Skeletal muscle tissue (tissue), 4 donors: ENCODE measurements around the gene PRR29. TPM values are rescaled to one million over a fixed set of nuclear protein-coding genes. Genes with fewer than 3 reads are reported as not detected.

Experiments used
- H3K27ac ChIP-seq: one replicate; pipeline ENCODE4 v1.7.0; 2013; ENCODE audit warnings: mild to moderate bottlenecking, low read depth, low read length, inconsistent platforms
- H3K27me3 ChIP-seq, 3 donors: one replicate each; pipeline ENCODE4 v1.7.0; 2013; ENCODE audit warnings: low read length in 3 of 3; ENCODE audit not compliant: control insufficient read depth in 3 of 3, insufficient read depth in 3 of 3
- H3K36me3 ChIP-seq, 3 donors: one replicate each; pipeline ENCODE4 v1.7.0; 2013; ENCODE audit warnings: low read length in 3 of 3; ENCODE audit not compliant: control insufficient read depth in 3 of 3, insufficient read depth in 3 of 3
- H3K4me1 ChIP-seq, 3 donors: one replicate each; pipeline ENCODE4 v1.7.0; 2013; ENCODE audit warnings: low read length in 3 of 3, mild to moderate bottlenecking in 3 of 3; ENCODE audit not compliant: control insufficient read depth in 3 of 3, insufficient read depth in 3 of 3
- H3K4me3 ChIP-seq, 3 donors: one replicate each; pipeline ENCODE4 v1.7.0; 2013; ENCODE audit warnings: low read length in 3 of 3
- H3K9ac ChIP-seq, 3 donors: one replicate each; pipeline ENCODE4 v1.7.0; 2013; ENCODE audit warnings: low read length in 3 of 3, mild to moderate bottlenecking in 3 of 3, moderate library complexity in 2 of 3, low read depth in 1 of 3
- H3K9me3 ChIP-seq, 3 donors: one replicate each; pipeline ENCODE4 v1.7.0; 2013; ENCODE audit warnings: low read length in 3 of 3; ENCODE audit not compliant: control insufficient read depth in 3 of 3
- total RNA-seq: library from RNA; depleted of rRNA; stranded (reverse); fragments of >200 nt; gene quantifications from one replicate; pipeline ENCODE4 v1.2.3, GENCODE V29; 2014
- donor health status: Osteomylitis.

Gene PRR29
- total RNA-seq, 1 donor from 2014 or later, result not detected

- Histone ChIP-seq H3K9ac (peak overlapping the region in 2 of 3 donors; percentile 54 to 80), H3K27me3 (no peaks in the 10 kb centered on the region), H3K27ac (peak overlapping the region; percentile 89), H3K36me3 (peaks cover 30 to 41% (median 36%) of the 10 kb centered on the region in 3 donors), H3K4me3 (peak overlapping the region in 1 of 3 donors; percentile 12), H3K9me3 (no peaks in the 10 kb centered on the region), H3K4me1 (peaks cover 71 to 86% (median 77%) of the 10 kb centered on the region in 3 donors)
Measured at GRCh38 chr17:63960006-63960405, 38.1 kb upstream of the PRR29 start.

DNA sequence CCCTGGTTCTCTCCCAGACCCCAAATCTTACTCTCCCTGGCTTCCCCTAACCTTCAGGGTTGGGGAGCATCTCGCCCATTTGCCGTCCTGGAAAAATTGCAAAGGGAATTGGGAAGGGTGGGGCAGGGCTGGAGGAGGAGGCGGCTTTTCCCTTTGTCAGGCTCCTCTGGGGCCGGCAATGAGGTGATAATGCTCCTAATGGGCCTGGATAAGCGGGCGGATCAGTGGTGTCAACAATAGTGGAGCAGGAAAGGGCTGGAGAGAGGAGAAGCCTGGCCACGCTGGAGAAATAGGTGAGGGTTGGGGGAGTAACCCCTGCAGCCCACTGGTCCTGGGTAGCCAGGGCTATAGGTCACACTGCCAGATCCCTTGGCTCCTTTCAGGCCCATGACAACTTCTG is 37.7 kb upstream of the PRR29 start:
- Histone ChIP-seq H3K4me1 (peaks cover 67 to 82% (median 73%) of the 10 kb centered on the region in 3 donors), H3K27me3 (no peaks in the 10 kb centered on the region), H3K36me3 (peaks cover 26 to 41% (median 34%) of the 10 kb centered on the region in 3 donors), H3K27ac (peak overlapping the region; percentile 89), H3K4me3 (peak overlapping the region in 1 of 3 donors; percentile 12), H3K9me3 (no peaks in the 10 kb centered on the region), H3K9ac (peak overlapping the region in 2 of 3 donors; percentile 54 to 80)

DNA sequence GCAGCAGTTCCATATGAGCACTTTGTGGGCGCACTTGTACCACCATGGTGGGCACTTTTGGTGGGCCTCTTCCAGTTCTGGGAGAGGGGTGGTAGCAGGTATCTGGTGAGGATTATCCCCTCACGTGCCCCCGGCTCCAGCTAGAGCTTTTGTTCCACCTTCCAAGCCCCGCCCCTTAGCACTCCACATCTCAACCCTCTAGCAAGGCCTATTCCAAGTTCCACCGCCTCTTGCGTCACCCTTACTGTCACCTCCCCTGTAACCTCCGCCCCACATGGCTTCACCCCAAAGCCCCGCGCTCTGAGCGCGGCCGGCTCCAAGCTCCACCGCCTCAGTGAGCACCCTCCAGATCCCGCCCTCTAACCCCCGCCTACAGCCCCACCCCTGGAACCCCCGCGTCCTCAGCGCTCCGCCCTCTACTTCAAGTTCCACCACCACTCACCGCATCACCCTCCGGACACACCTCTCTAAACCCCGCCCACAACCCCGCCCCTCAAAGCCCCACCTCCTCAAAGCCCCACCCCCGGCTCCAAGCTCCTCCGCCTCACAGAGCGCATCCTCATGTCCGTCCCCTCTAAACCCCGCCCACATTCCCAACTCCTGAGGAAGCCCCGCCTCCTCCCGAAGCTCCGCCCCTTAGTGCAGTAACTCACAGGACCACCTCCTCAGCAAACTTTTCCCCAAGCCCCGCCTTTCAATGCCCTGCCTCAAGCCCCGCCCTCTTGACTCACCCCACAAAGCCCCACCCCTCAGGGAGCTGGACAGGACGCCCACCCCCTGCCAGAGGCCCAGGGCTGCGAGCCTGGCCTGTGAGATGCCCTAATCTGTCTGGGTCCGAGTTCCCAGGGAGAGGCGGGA is 36.6 kb upstream of the PRR29 start:
- peak overlapping the region; percentile 89 for H3K27ac ChIP-seq
- peaks cover 55 to 73% (median 61%) of the 10 kb centered on the region in 3 donors for H3K4me1 ChIP-seq
- no peaks in the 10 kb centered on the region for H3K27me3 ChIP-seq
- peaks cover 27 to 40% (median 34%) of the 10 kb centered on the region in 3 donors for H3K36me3 ChIP-seq
- peak overlapping the region in 2 of 3 donors; percentile 30 to 32 for H3K4me3 ChIP-seq
- H3K9me3 ChIP-seq, result no peaks in the 10 kb centered on the region
- H3K9ac ChIP-seq, result no peak overlapping the region

DNA sequence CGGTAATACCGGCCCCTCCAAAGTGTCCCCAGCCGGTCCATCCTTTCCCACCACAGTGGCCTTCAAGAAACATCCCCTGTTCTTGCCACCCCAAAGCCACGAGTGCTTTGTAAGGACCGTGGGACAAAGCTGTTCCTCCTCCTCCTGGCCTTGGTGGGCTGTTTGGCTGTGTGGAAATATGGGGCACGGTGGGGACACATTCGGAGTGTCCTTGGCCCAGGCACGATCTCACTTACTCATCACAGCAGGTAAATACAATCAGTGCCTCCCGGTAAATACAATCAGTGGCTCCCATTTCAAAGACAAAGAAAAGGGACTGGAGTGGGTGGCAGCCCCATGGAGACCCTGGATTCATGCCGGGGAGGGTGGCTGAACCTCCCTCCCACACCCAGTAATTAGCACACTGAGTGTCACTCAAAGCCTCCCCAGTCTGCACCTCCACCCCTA is 35.8 kb upstream of the PRR29 start:
- Histone ChIP-seq H3K27ac (peak overlapping the region; percentile 89), H3K9me3 (no peaks in the 10 kb centered on the region), H3K9ac (peak overlapping the region in 2 of 3 donors; percentile 20 to 70), H3K4me1 (peaks cover 48 to 70% (median 54%) of the 10 kb centered on the region in 3 donors), H3K27me3 (no peaks in the 10 kb centered on the region), H3K36me3 (peaks cover 23 to 36% (median 31%) of the 10 kb centered on the region in 3 donors), H3K4me3 (no peak overlapping the region)

DNA sequence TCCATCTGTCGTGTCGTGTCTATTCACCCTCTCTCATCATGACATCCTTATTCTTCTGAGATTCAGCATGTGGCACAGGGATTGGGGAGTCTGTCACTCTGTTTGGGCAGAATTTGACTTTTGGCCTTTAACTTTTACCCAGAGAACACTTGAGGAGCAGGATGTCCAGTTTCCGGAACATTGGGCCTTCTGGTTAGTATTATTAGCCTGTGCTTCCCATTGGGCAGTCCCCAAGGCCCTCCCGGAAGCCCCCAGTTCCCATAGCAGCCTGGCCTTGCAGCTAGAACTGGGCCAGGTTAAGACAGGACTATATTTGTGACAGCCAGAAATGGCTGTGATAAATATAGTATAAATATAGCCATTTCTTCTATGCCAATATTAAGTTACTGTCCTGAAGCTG is 35.0 kb upstream of the PRR29 start:
- H3K27ac ChIP-seq, result peak overlapping the region; percentile 89

DNA sequence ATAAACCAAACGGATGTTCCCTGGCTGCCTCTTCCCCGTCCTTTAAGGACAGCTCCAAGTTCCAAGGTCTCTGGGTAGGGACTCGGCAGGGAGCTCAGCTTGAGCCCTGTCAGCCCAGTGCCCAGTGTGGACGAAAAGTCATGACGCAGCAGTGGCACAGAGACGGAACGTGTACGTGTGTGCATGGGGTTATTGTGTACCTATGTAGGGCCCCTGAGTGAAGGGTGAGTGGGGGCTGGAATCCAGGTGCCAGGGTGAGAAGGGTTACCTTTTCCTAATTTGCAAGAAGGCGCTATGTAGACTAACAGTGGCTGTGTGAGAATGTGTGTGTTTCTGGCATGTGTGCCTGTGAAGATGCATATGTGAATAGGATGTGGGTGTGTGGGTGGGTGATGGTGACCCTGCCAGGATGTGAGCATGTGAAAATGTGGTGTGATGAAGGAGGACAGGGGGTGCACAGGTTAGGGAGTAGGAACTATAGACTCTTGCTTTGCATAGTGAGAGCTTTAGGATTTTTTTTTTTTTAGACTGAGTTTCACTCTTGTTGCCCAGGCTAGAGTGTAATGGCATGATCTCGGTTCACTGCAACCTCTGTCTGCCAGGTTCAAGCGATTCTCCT is 31.4 kb upstream of the PRR29 start:
- no peak overlapping the region for H3K9ac ChIP-seq
- H3K4me3 ChIP-seq, result no peak overlapping the region
- H3K27me3 ChIP-seq, result no peaks in the 10 kb centered on the region
- H3K36me3 ChIP-seq, result peaks cover 40 to 52% (median 44%) of the 10 kb centered on the region in 3 donors
- H3K4me1 ChIP-seq, result peaks cover 27 to 47% (median 32%) of the 10 kb centered on the region in 3 donors
- H3K9me3 ChIP-seq, result no peaks in the 10 kb centered on the region
- H3K27ac ChIP-seq, result no peak overlapping the region

More for the DNA sequence above, 35.0 kb upstream of the PRR29 start:
- Histone ChIP-seq H3K27me3 (no peaks in the 10 kb centered on the region), H3K36me3 (peaks cover 24 to 40% (median 35%) of the 10 kb centered on the region in 3 donors), H3K4me1 (peaks cover 48 to 69% (median 56%) of the 10 kb centered on the region in 3 donors), H3K9me3 (no peaks in the 10 kb centered on the region), H3K9ac (peak overlapping the region; percentile 11 to 70 (median 20)), H3K4me3 (peak overlapping the region in 2 of 3 donors; percentile 13 to 29)

- Histone ChIP-seq H3K9me3 (no peaks in the 10 kb centered on the region), H3K4me3 (no peak overlapping the region), H3K36me3 (peaks cover 40 to 57% (median 49%) of the 10 kb centered on the region in 3 donors), H3K9ac (no peak overlapping the region), H3K27ac (peak overlapping the region; percentile 38), H3K27me3 (no peaks in the 10 kb centered on the region), H3K4me1 (peaks cover 21 to 46% (median 23%) of the 10 kb centered on the region in 3 donors)
Measured at GRCh38 chr17:63967953-63968352, 30.2 kb upstream of the PRR29 start.

GRCh38 chr17:63969278-63969677 is 28.9 kb upstream of the PRR29 start:
- H3K27me3 ChIP-seq, result no peaks in the 10 kb centered on the region
- no peak overlapping the region for H3K27ac ChIP-seq
- H3K9ac ChIP-seq, result no peak overlapping the region
- H3K4me3 ChIP-seq, result no peak overlapping the region
- peaks cover 39 to 55% (median 41%) of the 10 kb centered on the region in 3 donors for H3K36me3 ChIP-seq
- no peaks in the 10 kb centered on the region for H3K9me3 ChIP-seq
- peaks cover 21 to 46% (median 23%) of the 10 kb centered on the region in 3 donors for H3K4me1 ChIP-seq

GRCh38 chr17:63972796-63973195 is 25.4 kb upstream of the PRR29 start, which contains the start of gene SCN4A:
Gene SCN4A, minus strand, starts transcription at chr17:63972918. Its CDS starts 77 bp downstream, at chr17:63972841.
- Histone ChIP-seq H3K36me3 (peaks cover 26 to 35% (median 31%) of the 10 kb centered on the region in 3 donors), H3K27me3 (no peaks in the 10 kb centered on the region), H3K9ac (peak within 1 kb of the TSS in 2 of 3 donors; percentile 34 to 76), H3K4me3 (peak within 1 kb of the TSS in 1 of 3 donors; percentile 22), H3K9me3 (no peaks in the 10 kb centered on the region), H3K4me1 (peaks cover 50 to 68% (median 53%) of the 10 kb centered on the region in 3 donors), H3K27ac (peak within 1 kb of the TSS; percentile 90)
